Measurements from ENCODE around the gene STRIT1.
"Not testable (repeated sequence)": the region's sequence is repeated elsewhere in the genome, so short reads cannot be mapped to it uniquely, and the experiment has no call there.

Gene STRIT1

GRCh38 chr3:155262855-155263254 lies 30.6 kb downstream of the STRIT1 start:
- DNase-seq, result not testable (repeated sequence)

DNA sequence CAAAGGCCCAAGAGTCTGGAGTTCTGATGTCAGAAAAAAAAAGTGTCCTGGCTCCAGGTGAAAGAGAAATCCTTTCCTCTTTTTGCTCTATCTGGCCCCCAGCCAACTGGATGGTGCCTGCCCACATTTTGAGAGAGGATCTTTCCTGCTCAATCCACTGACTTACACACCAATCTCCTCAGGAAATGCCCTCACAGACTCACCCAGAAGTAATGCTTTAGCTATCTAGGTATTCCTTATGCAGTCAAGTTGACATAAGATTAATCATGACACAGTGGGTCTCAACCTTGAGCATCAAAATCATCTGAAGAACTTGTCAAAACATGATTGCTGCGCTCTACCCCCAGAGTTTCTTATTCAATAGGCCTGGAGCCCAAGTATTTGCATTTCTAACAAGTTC lies 31.2 kb downstream of the STRIT1 start:
- no peak for DNase-seq

DNA sequence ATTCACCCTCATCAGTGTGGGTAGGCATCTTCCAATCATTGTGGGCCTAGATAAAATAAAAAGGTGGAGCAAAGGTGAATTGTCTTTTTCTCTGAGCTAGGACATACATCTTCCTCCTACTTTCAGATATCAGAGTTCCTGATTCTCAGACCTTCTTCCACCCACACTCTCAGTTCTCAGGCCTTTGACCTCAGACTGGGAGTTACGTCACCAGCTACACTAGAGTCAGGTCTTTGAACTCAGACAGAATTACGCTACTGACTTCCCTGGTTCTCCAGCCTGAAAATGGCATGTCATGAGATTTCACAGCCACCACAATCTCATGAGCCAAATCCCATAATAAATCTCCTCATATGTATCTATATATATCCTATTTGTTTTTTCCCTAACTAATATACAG lies 39.0 kb downstream of the STRIT1 start:
- DNase-seq, result no peak

DNA sequence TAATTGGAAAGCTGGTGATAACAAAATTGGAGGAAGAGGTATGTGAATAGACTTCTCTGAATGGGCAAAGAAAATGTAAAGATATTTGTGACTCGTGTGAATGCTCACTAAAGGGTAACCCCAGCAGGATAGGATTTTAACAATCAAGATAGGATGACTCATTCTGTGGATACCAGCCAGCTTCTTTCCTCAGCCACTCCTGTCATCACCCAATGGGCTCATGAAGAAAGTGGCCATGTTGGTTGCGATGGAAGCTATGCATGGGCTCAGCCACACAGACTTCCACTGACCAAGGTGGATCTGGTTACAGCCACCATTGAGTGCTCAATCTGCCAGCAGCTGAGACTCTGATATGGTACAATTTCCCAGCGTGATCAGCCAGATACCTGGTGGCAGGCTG lies 40.9 kb downstream of the STRIT1 start:
- DNase-seq, result no peak

GRCh38 chr3:155252021-155252420 lies 41.5 kb downstream of the STRIT1 start:
- no peak for DNase-seq

DNA sequence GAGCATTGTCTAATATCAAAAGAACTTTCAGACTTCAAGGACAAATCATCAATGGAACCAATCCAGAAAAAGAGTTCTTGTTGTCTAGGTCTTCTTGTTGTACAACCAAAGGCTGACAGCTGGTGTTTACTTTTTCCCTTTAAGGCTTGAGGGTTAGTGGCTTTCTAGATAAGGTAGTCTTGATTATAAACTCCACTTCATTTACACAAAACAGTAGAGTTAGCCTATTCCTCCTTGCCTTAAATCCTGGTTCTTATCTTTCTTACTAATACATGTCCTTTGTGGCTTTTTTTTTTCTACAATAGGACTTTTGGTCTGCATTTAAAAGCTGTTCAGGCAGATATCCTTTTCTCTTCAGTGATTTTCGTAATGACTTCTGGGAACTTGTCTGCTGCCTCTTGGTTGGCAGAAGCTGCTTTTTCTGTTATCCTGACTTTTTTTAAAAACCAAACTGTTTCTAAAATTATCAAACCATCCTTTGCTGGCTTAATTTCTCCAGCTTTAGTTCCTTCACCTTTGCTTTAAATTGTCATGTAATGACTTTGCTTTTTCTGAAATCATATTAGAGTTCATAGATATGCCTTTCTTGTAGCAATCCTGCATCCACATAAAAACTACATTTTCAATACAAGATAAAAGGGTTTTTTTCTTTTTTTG lies 44.8 kb downstream of the STRIT1 start:
- DNase-seq, result no peak

DNA sequence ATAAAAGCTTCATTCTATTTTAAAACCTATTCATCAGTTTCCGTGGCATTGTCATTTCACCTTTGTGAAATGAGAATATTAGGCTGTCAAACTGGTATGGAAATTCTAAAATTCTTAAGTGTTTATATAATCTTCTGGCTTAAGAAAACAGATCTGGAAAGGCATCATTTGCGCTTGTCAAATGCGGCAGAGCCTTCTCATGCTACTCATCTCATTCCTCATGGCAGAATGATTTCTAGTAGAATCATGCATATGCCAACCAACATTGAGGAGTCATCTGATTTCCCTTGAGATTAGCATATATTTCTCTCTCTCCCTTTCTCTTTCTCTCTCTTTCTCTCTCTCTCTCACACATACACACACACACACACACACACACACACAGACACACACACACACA lies 48.8 kb downstream of the STRIT1 start:
- no peak for DNase-seq

GRCh38 chr3:155244216-155244615 lies 49.3 kb downstream of the STRIT1 start:
- no peak for DNase-seq

DNA sequence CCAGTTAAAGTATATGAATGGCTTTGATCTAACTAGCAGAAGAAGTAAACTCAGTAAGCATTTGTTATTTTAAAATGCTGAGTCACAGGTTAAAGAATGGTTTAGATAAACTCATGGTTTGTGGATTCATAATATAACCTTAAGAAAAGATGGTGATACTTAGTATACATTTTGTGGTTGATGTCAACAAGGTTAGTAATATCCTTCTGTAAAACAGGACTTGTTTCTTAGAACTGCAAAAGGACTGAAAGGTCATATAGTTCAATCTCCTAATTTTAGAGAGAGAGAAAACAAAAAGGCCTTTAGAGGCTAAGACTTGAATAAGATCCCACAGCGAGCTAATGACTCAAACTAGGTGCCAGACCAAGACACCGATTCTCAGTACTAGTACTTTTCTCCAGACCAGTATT lies 50.0 kb downstream of the STRIT1 start:
- DNase-seq, result no peak

GRCh38 chr3:155242342-155242741 lies 51.1 kb downstream of the STRIT1 start:
- no peak for DNase-seq

- DNase-seq, result no peak
Measured at GRCh38 chr3:155241579-155241978, 51.9 kb downstream of the STRIT1 start.
